ENCODE data around the gene PDE10A. TPM values are rescaled to one million over a fixed set of nuclear protein-coding genes. Genes with fewer than 3 reads are reported as not detected.

PDE10A gene
- total RNA-seq, 1 donor from 2014 or later: 15.7 TPM

DNA sequence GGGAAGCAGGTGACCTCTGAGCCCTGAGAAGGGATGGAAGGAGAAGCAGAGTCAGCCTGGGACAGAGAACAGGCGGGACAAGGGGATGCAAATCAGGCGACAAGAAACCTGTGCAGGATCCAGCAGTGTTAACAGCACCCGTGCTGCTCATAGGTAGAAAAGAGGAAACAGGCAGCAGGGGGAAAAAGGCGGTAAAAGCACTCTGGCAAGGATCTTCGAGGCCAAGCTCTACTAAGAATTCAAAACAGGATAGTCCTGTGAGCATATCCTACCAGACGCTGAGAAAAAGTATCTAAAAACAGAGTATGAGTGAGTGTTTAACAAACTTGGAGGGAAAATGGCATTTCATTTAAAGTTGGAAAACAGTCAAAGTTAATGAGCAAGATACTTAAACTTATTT is 370.4 kb downstream of the PDE10A start:
- ATAC-seq (no peak), DNase-seq (ENCODE audit: missing footprints) (no peak)
- intact Hi-C loops (cut with DNase I): no loop called here

Data from Right ventricle myocardium inferior (tissue), 1 donor.